ENCODE data around the gene SBK2.

SBK2 gene

DNA sequence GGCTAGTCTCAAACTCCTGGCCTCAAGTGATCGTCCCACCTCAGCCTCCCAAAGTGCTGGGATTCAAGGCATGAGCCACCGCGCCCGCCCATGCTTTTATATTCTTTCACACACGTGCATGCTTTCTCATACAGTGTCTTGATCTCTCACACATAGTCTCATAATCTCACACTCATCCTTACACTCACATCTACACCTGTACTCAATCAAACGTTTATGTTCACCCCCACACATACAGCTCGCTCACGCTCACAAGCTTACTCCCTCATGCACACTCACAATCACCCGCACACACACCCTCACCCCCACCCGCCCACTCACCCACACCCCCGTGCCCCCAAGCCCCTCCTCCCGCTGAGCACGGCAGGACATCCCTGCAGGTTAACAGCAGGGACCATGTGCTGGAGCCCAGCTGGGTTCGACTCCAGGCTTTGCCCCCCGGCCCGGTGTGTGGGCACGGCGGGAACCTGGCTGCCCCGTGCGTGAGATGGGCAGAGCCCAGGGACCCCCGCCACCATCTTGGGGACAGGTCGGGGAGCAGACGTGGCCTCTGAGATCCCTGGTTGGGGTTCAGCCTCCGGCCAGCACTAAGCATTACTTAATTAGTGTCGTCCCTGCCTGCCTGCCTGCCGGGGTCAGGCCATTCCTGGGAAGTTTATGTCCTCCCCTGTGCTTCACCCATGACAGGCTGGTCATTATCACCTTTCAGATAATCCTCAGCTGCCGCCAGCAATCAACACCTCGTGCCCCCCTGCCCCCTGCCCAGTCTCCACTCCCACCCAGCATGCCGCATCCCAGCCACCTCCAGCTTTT is 11.4 kb downstream of the SBK2 start:
- Histone ChIP-seq H3K27ac (no peak overlapping the region), H3K36me3 (no peaks in the 10 kb centered on the region), H3K27me3 (peaks cover 28% of the 10 kb centered on the region), H3K9me3 (no peaks in the 10 kb centered on the region), H3K4me1 (ENCODE audit: control insufficient read depth in 1 of 2, insufficient read depth in 1 of 2, low read depth in 1 of 2, low read length in 1 of 2) (no peaks in the 10 kb centered on the region), H3K4me3 (ENCODE audit: low read depth in 1 of 2, low read length in 1 of 2) (no peak overlapping the region)
- TF ChIP-seq, protein P1, sequence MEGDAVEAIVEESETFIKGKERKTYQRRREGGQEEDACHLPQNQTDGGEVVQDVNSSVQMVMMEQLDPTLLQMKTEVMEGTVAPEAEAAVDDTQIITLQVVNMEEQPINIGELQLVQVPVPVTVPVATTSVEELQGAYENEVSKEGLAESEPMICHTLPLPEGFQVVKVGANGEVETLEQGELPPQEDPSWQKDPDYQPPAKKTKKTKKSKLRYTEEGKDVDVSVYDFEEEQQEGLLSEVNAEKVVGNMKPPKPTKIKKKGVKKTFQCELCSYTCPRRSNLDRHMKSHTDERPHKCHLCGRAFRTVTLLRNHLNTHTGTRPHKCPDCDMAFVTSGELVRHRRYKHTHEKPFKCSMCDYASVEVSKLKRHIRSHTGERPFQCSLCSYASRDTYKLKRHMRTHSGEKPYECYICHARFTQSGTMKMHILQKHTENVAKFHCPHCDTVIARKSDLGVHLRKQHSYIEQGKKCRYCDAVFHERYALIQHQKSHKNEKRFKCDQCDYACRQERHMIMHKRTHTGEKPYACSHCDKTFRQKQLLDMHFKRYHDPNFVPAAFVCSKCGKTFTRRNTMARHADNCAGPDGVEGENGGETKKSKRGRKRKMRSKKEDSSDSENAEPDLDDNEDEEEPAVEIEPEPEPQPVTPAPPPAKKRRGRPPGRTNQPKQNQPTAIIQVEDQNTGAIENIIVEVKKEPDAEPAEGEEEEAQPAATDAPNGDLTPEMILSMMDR (IDR thresholded peaks at IDR 0.05): no peak

DNA sequence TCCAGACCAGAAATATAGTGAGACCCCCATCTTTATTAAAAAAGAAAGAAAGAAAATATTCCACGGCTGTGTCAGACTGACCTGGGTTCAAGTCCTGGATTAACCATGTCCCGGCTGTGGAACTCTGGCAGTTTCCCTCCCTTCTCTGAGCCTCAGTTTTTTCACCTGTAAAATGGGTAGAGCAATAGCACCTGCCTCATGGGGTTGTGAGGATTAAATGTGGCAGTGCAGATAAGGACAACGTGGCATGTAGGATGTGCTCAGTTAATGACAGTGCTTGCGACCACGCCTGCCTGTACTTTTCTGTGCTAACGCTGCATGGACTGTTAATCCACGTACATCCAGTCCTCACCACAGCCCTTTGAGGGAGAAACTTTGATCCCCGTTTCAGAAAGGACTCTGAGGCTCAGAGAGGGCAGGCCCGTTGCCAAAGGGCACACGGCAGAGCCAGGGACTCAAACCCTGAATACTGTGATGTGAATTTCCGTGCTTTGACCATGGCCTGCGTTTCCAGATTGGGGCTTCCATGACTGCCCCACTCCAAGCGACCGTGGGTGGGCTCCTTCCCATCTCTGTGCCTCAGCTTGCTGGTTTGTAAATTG is 16.1 kb downstream of the SBK2 start:
- Histone ChIP-seq H3K36me3 (no peaks in the 10 kb centered on the region), H3K9me3 (no peaks in the 10 kb centered on the region), H3K4me3 (ENCODE audit: low read depth in 1 of 2, low read length in 1 of 2) (no peak overlapping the region), H3K27me3 (peaks cover 19% of the 10 kb centered on the region), H3K27ac (no peak overlapping the region), H3K4me1 (ENCODE audit: control insufficient read depth in 1 of 2, insufficient read depth in 1 of 2, low read depth in 1 of 2, low read length in 1 of 2) (peaks cover 4 to 9% of the 10 kb centered on the region in 2 experiments)
- TF ChIP-seq, protein P1 (IDR thresholded peaks at IDR 0.05): no peak

DNA sequence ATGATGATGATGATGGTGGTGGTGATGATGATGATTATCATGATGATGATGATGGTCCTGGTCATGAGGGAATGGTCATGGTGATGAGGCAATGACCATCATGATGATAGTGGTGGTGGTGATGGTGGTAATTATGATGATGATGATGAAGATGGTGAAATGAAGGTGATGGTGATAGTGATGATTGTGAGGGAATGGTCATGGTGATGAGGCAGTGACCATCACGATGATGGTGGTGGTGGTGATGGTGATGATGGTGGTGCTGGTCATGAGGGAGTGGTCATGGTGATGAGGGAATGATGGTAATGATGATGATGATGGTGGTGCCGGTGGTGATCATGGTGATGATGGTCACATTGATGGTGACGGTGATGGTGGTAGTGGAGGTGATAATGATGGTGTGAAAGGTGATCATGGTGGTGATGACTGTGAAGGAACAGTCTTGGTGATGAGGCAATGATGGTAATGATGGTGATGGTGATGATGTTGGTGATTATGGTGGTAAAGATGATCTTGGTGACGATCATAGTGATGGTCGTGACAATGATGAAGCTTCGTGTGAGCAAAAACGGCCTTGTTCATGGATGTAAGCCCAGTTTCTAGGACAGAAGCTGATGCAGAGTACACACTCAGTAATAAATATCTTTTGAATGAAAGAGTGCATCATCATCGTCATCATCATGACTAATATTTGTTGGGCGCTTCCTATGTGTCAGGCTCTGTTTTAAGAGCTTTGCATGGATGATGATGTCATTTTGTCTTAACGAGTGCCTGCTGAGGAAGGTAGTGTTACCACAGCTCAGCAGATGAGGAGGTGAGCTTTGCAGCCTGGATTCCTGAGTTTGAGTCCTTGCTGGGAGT is 17.3 kb downstream of the SBK2 start:
- H3K9me3 ChIP-seq: no peaks in the 10 kb centered on the region
- H3K27me3 ChIP-seq: peaks cover 15% of the 10 kb centered on the region
- H3K4me3 ChIP-seq (ENCODE audit: low read depth in 1 of 2, low read length in 1 of 2): no peak overlapping the region
- no peaks in the 10 kb centered on the region for H3K36me3 ChIP-seq
- TF ChIP-seq, protein P1 (IDR thresholded peaks at IDR 0.05): no peak
- H3K4me1 ChIP-seq (ENCODE audit: control insufficient read depth in 1 of 2, insufficient read depth in 1 of 2, low read depth in 1 of 2, low read length in 1 of 2): peaks cover 4 to 9% of the 10 kb centered on the region in 2 experiments
- H3K27ac ChIP-seq: no peak overlapping the region

DNA sequence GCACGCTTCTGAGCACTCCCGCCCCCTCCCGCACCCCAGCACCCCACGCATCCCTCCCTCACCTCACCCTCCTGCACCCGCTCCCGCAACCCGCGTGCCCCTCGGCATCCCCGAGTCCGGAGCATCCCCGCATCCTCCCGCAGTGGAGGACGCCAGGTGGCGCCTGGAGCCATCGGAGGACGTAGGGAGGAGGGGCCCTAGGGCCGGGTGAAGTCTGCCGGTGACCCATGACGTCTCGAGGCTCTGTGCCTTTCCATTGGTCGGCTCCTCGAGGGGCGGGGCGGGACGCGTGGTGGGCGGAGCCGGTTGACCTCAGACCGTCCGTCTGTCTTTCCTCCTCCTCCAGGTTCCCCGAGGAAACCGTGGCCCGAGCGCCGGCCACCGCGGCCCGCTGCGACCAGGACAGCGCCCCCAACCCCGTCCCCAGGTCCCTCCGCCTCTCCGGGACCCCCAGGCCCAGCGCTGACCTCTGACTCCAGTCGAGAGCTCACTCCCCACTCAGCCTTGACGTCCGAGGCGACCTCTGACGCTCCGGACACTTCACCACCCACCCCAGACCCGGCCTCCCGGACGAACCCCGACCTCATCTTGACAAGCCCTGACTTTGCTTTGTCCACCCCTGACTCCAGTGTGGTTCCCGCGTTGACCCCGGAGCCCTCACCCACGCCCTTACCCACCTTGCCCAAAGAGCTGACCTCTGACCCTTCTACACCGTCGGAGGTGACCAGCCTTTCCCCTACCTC is 19.9 kb downstream of the SBK2 start:
- H3K9me3 ChIP-seq: no peaks in the 10 kb centered on the region
- peaks cover 4 to 9% of the 10 kb centered on the region in 2 experiments for H3K4me1 ChIP-seq (ENCODE audit: control insufficient read depth in 1 of 2, insufficient read depth in 1 of 2, low read depth in 1 of 2, low read length in 1 of 2)
- peaks cover 5% of the 10 kb centered on the region for H3K27me3 ChIP-seq
- no peaks in the 10 kb centered on the region for H3K36me3 ChIP-seq
- H3K27ac ChIP-seq: peak overlapping the region; percentile 39
- H3K4me3 ChIP-seq (ENCODE audit: low read depth in 1 of 2, low read length in 1 of 2): peak overlapping the region; percentile 42 to 61
- TF ChIP-seq, protein P1 (IDR thresholded peaks at IDR 0.05): peak; percentile 82

GRCh38 chr19:55508120-55508519 is 28.8 kb downstream of the SBK2 start:
- Histone ChIP-seq H3K27ac (no peak overlapping the region), H3K4me3 (ENCODE audit: low read depth in 1 of 2, low read length in 1 of 2) (no peak overlapping the region), H3K36me3 (no peaks in the 10 kb centered on the region), H3K4me1 (ENCODE audit: control insufficient read depth in 1 of 2, insufficient read depth in 1 of 2, low read depth in 1 of 2, low read length in 1 of 2) (peaks cover 7 to 11% of the 10 kb centered on the region in 2 experiments), H3K27me3 (peaks cover 33% of the 10 kb centered on the region), H3K9me3 (no peaks in the 10 kb centered on the region)
- TF ChIP-seq, protein P1 (IDR thresholded peaks at IDR 0.05): no peak
